Brain microvascular endothelial cell (primary cell): ENCODE data around the gene OR13C5.
"Not testable (repeated sequence)": the region's sequence is repeated elsewhere in the genome, so short reads cannot be mapped to it uniquely, and the experiment has no call there.

Experiments
- DNase-seq: peaks from one replicate; pipeline ENCODE4 v3.0.0-alpha.2; 2020
- H3K27ac ChIP-seq: fragments of 250-450 bp; sonication (Bioruptor Pico); 2 replicates; pipeline ENCODE4 v1.5.1; 2020; ENCODE audit warnings: mild to moderate bottlenecking, moderate library complexity
- H3K27me3 ChIP-seq: fragments of 250-450 bp; sonication (Bioruptor Pico); replicated peaks from 2 replicates; pipeline ENCODE4 v1.5.1; 2020; ENCODE audit warnings: mild to moderate bottlenecking
- H3K36me3 ChIP-seq: fragments of 250-450 bp; sonication (Bioruptor Pico); replicated peaks from 2 replicates; pipeline ENCODE4 v1.5.1; 2020; ENCODE audit warnings: mild to moderate bottlenecking
- H3K4me3 ChIP-seq: 2 replicates; pipeline ENCODE4 v1.5.1; 2011; ENCODE audit warnings: low read depth, mild to moderate bottlenecking, control low read depth, low read length, moderate library complexity
- in situ Hi-C: cut with HindIII; loops from 2 replicates; pipeline ENCODE4 v1.10.0; 2017; ENCODE audit warnings: low sequenced_read_pairs, low pct_ligation_motif_present
- TF ChIP-seq, protein P1 (sequence below): IDR thresholded peaks from 2 replicates; pipeline ENCODE4 v1.5.1; 2011; ENCODE audit warnings: low read depth, mild to moderate bottlenecking, moderate library complexity, low read length, control low read depth, inconsistent platforms; ENCODE audit errors: missing control alignments

Gene OR13C5

DNA sequence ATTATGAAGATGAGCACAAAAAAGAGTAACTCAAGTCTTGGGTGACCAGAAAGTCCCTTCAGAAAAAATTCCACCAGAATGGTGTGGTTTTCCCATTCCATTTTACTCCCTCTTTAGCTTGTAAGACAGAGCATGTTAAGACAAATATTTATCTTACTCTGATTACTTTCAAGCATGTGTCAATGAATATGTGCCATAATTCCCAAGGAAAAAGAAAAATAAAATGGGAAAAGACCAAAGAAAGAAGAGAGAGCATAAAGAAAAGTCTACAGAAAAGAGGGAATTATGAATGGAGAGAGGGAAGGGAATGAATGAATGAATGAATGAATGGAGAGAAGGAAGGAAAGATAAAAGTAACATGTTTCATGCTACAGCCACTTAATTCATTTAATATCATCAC is at the start of gene OR13C5:
OR13C5 (minus strand) TSS at position 101 of the 400 bp plus-strand sequence; CDS start at position 101, 0 bp downstream.
- H3K4me3 ChIP-seq, H3K27me3 ChIP-seq, in situ Hi-C loops, H3K27ac ChIP-seq, H3K36me3 ChIP-seq, DNase-seq: not testable (repeated sequence)

DNA sequence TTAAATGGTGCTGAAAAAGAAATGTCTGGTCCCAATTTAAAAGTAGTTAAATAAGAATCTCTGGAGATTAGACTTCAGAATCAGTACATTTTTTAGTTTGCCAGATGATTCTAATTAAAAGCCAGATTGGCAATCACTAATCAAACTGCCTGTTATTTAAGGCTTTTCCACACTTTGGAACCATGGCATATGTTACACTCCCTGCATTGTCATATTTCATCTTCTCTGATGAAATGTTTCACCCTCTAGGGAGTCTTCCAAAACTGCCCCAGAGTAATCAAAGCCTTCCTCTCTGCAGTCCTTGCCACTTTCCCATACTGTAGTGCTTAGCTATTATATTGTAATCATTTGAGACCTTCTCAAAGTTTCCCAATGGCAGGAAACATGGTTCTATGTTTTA is 36.2 kb upstream of the OR13C5 start:
- in situ Hi-C loops: no loop called here
- Histone ChIP-seq H3K36me3 (no peaks in the 10 kb centered on the region), H3K27ac (no peak overlapping the region), H3K27me3 (no peaks in the 10 kb centered on the region), H3K4me3 (no peak overlapping the region)
- no peak for DNase-seq
- TF ChIP-seq, protein P1, sequence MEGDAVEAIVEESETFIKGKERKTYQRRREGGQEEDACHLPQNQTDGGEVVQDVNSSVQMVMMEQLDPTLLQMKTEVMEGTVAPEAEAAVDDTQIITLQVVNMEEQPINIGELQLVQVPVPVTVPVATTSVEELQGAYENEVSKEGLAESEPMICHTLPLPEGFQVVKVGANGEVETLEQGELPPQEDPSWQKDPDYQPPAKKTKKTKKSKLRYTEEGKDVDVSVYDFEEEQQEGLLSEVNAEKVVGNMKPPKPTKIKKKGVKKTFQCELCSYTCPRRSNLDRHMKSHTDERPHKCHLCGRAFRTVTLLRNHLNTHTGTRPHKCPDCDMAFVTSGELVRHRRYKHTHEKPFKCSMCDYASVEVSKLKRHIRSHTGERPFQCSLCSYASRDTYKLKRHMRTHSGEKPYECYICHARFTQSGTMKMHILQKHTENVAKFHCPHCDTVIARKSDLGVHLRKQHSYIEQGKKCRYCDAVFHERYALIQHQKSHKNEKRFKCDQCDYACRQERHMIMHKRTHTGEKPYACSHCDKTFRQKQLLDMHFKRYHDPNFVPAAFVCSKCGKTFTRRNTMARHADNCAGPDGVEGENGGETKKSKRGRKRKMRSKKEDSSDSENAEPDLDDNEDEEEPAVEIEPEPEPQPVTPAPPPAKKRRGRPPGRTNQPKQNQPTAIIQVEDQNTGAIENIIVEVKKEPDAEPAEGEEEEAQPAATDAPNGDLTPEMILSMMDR: no peak

- in situ Hi-C loops: no loop called here
- DNase-seq: no peak
- no peak overlapping the region for H3K27ac ChIP-seq
- no peak overlapping the region for H3K4me3 ChIP-seq
- no peaks in the 10 kb centered on the region for H3K27me3 ChIP-seq
- TF ChIP-seq, protein P1: no peak
- H3K36me3 ChIP-seq: no peaks in the 10 kb centered on the region
These were observed 34.8 kb upstream of the OR13C5 start for GRCh38 chr9:104633976-104634520.

DNA sequence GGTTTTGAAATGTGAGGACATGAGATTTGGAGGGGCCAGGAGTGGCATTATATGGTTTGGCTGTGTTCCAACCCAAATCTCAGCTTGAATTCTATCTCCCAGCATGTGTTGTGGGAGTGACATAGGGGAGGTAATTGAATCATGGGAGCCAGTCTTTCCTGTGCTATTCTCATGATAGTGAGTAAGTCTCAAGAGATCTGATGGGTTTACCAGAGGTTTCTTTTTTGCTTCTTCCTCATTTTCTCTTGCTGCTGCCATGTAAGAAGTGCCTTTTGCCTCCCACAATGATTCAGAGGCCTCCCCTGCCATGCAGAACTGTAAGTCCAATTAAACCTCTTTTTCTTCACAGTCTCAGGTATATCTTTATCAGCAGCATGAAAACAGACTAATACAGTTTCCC is 26.8 kb upstream of the OR13C5 start:
- H3K27me3 ChIP-seq, H3K4me3 ChIP-seq, in situ Hi-C loops, DNase-seq, H3K36me3 ChIP-seq, H3K27ac ChIP-seq: not testable (repeated sequence)

DNA sequence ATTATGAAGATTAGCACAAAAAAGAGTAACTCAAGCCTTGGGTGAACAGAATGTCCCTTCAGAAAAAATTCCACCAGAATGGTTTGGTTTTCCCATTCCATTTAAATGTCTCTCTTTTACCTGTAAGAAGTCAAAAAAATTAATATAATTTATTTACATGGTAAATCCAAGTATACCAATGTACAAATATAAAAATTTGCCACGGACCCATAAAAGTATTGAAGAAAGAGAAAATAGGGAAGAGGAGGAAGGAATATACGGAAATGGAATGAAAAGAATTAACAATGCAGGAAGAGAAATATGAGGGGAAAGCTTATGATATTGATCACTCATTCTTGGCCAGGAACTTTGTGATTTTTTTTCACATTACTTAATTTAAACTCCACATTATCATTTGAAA is 18.9 kb upstream of the OR13C5 start, which contains the start of gene OR13C9:
OR13C9 (minus strand) TSS at position 101 of the 400 bp plus-strand sequence; CDS start at position 101, 0 bp downstream.
- TF ChIP-seq, protein P1: no peak
- Histone ChIP-seq H3K4me3 (no peak within 1 kb of the TSS), H3K27ac (no peak within 1 kb of the TSS), H3K36me3 (no peaks in the 10 kb centered on the region), H3K27me3 (no peaks in the 10 kb centered on the region)
- in situ Hi-C loops: no loop called here
- DNase-seq: no peak

DNA sequence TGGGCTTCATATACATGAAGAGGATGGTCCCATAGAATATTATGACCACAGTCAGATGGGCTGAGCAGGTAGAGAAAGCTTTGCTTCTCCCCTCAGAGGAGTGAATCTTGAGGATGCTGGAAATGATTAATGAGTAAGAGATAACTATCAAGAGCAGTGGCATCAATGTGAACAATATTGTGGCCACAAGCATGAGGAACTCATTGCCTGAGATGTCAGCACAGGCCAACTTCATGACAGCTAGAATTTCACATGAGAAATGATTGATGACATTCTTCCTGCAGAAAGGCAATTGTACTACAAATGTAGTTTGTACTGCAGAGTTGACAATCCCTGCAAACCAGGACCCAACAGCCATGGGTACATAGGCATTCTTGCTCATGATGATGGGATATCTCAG is 18.2 kb upstream of the OR13C5 start:
- in situ Hi-C loops: no loop called here
- no peak for DNase-seq
- Histone ChIP-seq H3K27me3 (no peaks in the 10 kb centered on the region), H3K27ac (no peak overlapping the region), H3K4me3 (no peak overlapping the region), H3K36me3 (no peaks in the 10 kb centered on the region)
- TF ChIP-seq, protein P1: no peak

DNA sequence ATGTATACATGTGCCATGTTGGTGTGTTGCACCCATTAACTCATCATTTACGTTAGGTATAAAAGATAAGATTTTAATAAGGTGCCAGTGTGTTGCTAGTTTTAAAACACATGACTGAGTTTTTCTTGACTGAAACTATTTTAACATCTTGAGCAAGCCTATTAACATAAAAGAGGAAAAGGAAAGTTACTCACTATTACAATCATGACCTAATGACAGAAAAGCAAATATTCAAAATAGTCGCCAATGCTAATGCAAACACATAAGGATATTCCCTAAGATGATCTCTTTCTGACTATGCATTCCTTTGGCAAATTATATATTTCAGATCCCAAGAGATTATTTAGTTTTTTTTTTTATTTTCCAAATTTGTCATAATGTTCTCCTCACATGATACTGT is 12.0 kb upstream of the OR13C5 start:
- H3K27ac ChIP-seq: no peak overlapping the region
- no peaks in the 10 kb centered on the region for H3K27me3 ChIP-seq
- TF ChIP-seq, protein P1: no peak
- H3K4me3 ChIP-seq: no peak overlapping the region
- H3K36me3 ChIP-seq: no peaks in the 10 kb centered on the region
- no peak for DNase-seq
- in situ Hi-C loops: no loop called here
